Glomerular endothelial cell (primary cell): ENCODE measurements around the gene SLC1A7. TPM values are rescaled to one million over a fixed set of nuclear protein-coding genes. Genes with fewer than 3 reads are reported as not detected.

Experiments
- DNase-seq: peaks from one replicate; pipeline ENCODE4 v3.0.0-alpha.2; 2011; ENCODE audit warnings: low read depth, low spot score; ENCODE audit errors: extremely low read depth
- total RNA-seq: library from RNA; depleted of rRNA; stranded (reverse); fragments of >200 nt; gene quantifications from 2 replicates; pipeline ENCODE4 v1.2.3, GENCODE V29; 2015

Gene SLC1A7
- total RNA-seq, 1 donor from 2014 or later, result not detected

DNA sequence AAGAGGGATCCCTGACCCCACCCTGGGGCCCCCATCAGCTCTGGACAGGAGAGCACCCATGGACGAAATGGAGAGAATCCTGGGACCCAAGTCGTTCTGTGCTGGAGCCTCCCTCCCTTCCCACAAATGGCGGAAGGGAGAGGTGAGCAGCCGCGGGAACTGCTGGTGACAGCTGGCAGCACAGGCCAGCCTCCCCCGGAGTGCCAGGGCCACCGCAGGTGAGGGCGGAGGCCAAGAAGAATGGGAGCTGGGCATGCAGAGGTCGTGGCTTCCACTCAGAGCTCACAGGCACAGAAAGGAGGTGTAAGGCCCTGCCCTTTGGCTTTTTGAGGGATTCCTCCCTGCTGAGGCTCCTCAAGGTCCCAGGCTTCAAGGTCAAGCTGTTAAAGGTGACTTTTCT, 24.6 kb downstream of the SLC1A7 start:
- no peak for DNase-seq

GRCh38 chr1:53116933-53117600, 25.4 kb downstream of the SLC1A7 start:
- no peak for DNase-seq

GRCh38 chr1:53116307-53116810, 26.1 kb downstream of the SLC1A7 start:
- no peak for DNase-seq

DNA sequence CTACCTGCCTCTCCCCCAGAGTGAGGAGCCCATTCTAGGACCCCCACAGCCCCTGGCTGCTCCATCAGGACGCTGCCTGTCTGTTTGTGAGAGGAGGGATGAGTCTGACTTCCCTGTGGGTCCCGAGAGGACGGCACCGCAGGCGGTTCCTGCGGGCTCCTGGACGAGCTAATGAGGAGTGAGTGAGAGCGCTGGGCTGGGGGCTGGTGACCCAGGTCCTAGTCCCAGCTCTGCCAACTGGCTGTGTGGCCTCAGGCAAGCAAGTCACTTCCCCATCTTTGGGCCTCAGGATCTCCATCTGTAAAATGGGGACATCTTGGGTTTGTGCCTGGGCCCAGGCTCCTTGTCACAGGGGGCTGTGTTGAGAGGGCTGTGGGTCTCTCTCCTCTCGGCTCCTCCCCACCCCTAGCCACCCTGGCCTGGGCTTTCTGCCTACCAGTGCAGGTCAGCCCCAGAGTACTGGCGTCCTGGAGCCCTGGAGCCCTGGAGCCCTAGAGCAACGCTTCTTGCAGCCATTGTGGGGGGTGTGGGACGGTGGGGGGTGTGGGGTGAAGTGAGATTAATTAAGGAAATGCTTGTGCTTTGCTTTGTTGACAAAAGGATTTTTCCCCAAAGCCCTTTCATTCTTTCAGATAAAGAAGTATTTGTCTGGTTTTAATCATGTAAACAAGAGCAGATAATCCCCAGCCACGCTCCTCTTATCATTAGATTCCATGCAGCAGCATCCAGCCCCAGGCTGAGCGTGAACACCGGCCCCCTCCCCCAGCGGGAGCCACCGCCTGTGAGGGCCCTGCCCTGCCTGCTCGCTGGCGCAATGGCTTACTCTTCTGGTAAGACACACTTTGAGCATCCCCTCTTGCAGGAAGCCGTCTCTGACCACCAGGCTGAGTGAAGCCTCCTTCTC, 26.8 kb downstream of the SLC1A7 start:
- no peak for DNase-seq

DNA sequence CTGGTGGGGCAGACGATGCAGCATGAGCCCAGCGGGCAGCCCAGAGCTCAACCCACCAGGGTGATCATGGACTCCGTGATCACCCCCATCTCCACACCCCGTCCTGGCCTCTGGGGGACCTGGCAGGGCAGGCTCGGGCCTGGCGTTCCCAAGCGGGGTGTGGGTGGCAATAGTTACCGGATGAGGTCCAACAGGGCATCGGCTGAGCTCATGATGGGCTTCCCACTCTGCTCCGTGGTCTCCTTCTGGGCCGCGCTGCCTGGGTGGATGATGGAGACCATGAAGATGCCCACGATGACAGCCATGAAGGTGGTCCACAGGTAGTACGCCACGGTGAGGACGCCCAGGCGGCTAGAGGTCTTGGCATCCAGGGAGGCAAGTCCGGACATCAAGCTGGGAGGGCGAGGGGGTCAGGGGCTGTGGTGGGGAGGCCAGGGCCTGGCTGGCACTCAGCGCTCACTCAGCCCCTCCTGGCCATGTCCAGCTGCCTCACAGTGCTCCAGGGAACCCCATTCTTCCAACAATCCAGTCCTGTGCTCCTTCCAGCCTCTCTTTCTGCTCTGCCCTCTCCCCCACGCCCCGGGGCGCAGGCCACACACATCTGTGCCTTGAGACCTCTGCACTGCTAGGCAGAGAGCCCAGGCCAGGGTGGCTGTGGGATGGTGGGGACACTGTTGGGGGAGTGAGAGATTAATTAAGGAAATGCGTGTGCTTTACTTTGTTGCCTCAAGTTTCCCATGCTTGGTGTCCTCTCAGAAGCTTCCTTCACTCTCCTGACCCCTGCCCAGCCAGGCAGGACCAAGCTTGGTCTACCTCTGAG, 27.6 kb downstream of the SLC1A7 start:
- DNase-seq, result no peak

GRCh38 chr1:53114090-53114489, 28.3 kb downstream of the SLC1A7 start:
- no peak for DNase-seq

GRCh38 chr1:53112861-53113260, 29.6 kb downstream of the SLC1A7 start:
- no peak for DNase-seq

- no peak for DNase-seq
Observed at GRCh38 chr1:53112271-53112774, 30.1 kb downstream of the SLC1A7 start.

- DNase-seq, result no peak
Observed at GRCh38 chr1:53111693-53112092, 30.7 kb downstream of the SLC1A7 start.

DNA sequence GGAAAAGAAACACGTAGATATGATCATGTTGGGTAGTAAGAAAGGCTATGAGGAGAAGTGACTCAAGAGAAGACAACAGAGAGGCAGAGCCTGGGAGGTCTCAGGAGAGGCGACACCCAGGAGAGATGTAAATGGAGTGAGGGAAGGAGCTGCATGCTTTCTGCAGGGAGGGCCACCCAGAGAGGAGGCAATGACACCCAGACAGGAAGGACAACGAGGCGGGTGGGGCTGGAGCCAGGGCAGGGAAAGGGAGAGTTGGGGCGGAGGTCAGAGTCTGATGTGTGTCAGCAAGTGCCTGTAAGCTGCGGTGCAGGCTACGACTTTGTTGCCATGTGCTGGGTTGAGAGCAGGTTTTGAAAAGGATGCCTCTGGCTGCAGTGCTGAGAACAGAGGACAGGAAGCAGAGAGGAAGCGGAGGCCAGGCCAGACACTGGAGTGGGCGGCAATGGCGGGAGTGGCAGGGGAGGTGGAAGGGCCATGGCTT, 31.3 kb downstream of the SLC1A7 start:
- DNase-seq, result no peak

DNA sequence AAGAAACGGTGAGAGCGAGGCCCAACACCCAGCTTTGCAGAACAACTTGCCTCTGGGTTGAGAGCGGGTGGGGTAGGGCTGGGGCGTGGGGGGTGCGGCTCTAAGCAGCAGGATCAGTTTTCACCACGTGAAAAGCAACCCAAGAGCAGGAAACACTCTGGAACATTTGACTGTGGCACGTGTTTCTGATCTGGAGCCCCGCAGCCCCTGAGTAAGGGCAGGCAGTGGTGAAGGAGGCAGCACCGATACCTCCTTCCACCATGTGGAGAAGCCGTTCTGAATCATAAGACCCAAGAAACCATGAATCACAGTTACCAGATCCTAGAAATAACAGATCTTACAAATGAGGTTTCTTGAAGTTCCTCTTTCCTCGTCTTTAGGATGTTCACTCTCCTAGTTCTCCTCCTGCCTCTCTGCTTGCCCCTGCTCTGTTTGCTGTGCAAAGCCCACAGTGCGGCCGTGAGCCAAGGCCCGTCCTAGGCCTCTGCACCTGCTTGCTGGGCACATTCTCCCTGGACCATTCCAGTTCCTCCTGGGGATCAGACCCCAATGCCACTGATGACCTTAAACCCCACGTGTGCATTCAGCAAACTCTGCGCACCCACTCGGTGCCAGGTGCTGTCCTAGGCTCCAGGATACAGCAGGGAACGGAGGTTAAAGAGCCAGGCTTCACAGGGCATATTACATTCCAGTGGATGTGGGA, 31.9 kb downstream of the SLC1A7 start:
- DNase-seq, result no peak

GRCh38 chr1:53108646-53109580, 33.5 kb downstream of the SLC1A7 start:
- no peak for DNase-seq

DNA sequence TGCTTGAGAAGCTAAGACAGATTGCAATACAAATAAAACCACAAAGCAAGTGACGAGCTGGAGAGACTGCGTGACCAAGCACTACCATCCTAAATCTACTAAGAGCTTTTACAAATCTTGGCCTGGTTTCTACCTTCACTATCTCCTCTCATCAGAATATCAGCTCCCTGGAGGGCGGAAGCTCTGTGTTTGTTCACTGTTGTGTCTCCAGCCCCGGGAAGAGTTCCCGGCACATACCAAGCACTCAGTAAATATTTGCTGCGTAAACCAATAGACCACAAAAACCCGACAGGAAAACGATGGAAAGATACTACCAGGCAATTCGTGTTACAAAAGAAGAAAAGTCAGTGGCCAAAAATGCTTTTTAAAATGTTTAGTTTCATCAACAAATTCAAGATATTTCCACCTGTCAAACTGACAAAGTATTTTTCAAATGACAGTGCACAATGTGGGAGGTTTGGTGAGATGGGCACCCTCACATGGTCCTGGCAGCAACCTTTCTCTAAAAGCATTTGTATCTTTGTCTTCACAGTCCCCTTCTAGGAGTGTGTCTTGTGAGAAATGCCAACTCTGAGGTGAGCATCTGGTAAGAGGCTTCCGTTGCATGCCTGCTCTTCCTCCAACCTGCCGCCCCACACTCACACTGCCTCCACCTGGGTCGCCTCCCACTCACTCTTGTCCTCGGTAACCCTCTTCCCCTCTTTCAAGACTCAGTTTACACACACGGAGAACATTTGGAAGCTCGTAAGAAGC, 34.7 kb downstream of the SLC1A7 start:
- no peak for DNase-seq

DNA sequence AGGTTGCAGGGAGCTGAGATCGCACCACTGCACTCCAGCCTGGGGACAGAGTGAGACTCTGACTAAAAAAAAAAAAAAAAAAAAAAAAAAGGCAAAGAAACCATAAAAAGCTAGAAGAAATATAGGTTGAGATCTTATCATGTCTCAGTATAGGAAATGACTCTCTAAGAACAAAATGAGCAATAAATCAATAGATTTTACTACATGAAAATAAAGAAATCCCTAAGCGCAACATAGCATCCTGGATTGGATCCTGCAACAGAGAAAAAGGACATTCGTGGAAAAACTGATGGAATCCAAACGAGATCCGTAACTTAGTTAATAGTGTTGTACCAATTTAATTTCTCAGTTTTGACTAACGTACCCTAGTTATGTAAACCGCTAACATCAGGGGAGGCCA, 35.3 kb downstream of the SLC1A7 start:
- DNase-seq, result no peak

- DNase-seq, result no peak
Observed at GRCh38 chr1:53104289-53104913, 38.0 kb downstream of the SLC1A7 start.

GRCh38 chr1:53094533-53094919, 47.9 kb downstream of the SLC1A7 start:
- DNase-seq, result no peak

DNA sequence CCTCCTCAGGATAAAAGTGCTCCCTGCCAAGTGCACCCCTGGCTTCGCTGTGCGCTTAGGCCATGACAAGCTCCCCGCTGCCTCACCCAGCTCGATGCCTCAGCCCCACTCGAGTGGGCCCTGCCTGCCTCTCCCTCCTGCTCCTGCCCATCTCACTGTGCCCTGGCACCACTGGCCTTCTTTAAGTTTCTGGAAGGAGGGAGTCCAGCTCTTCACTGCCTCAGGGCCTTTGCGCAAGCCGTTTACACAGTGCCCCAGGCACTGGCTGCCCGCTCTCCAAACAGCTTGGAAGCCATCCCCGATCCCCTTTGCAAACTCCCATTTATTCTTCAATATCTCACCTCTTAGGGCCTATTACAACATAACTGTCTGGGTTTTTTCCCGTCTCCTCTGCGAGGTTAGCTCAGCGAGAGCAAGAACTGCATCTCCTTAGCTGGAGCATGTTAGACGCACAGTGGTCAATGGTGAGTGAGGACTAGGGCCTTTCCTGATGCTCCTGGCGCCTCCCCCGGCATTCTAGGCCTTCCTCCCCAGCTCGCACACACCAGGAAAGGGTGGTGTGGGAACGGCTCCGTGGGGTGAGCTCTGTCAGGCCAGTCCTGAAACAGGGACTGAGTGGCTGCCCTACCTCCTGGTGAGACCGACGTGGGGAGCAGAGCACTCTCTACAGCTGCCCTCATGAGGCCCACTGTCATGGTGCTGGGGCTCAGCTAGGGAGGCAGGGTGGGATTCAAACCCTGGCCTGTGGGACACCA, 48.5 kb downstream of the SLC1A7 start:
- DNase-seq, result no peak
